COLO668 (cell line): ENCODE data around the gene CCM2.
A peak's percentile ranks its signal among the peaks of the same experiment; 100 is the strongest.

Source experiments
- DNase-seq: peaks from one replicate; lab custom pipeline; 2025; ENCODE audit not compliant: unreplicated experiment; lab: John Stamatoyannopoulos, UW

Gene CCM2

GRCh38 chr7:45118292-45118691 lies 118.3 kb downstream of the CCM2 start:
- no peak for DNase-seq

GRCh38 chr7:45118889-45119331 lies 118.9 kb downstream of the CCM2 start:
- DNase-seq, result no peak

GRCh38 chr7:45119550-45119949 lies 119.5 kb downstream of the CCM2 start:
- no peak for DNase-seq

GRCh38 chr7:45122975-45123860 lies 123.2 kb downstream of the CCM2 start:
- DNase-seq, result peak; percentile 35

- no peak for DNase-seq
Observed at GRCh38 chr7:45123913-45124710, 124.1 kb downstream of the CCM2 start.

GRCh38 chr7:45125193-45125904 lies 125.3 kb downstream of the CCM2 start:
- DNase-seq, result no peak
